Measurements from ENCODE around the gene ZBTB8B.
"Not testable (repeated sequence)": the region's sequence is repeated elsewhere in the genome, so short reads cannot be mapped to it uniquely, and the experiment has no call there.

ZBTB8B gene

GRCh38 chr1:32470991-32471694 lies 6.3 kb downstream of the ZBTB8B start:
- no peak for DNase-seq

GRCh38 chr1:32471695-32472362 lies 7.0 kb downstream of the ZBTB8B start:
- no peak for DNase-seq

GRCh38 chr1:32472966-32473365 lies 8.1 kb downstream of the ZBTB8B start:
- DNase-seq: not testable (repeated sequence)

- DNase-seq: no peak
Observed at GRCh38 chr1:32474954-32475353, 10.1 kb downstream of the ZBTB8B start.

- no peak for DNase-seq
Observed at GRCh38 chr1:32480003-32480402, 15.1 kb downstream of the ZBTB8B start.

- no peak for DNase-seq
Observed at GRCh38 chr1:32480761-32481160, 15.9 kb downstream of the ZBTB8B start.

- not testable (repeated sequence) for DNase-seq
Observed at GRCh38 chr1:32481788-32482187, 16.9 kb downstream of the ZBTB8B start.

- DNase-seq: no peak
Observed at GRCh38 chr1:32485554-32486255, 20.8 kb downstream of the ZBTB8B start.

- no peak for DNase-seq
Observed at GRCh38 chr1:32486463-32487113, 21.7 kb downstream of the ZBTB8B start.

- DNase-seq: no peak
Observed at GRCh38 chr1:32487182-32487581, 22.3 kb downstream of the ZBTB8B start.

GRCh38 chr1:32489774-32490454 lies 25.0 kb downstream of the ZBTB8B start:
- DNase-seq: no peak

GRCh38 chr1:32491386-32491785 lies 26.5 kb downstream of the ZBTB8B start:
- no peak for DNase-seq

- no peak for DNase-seq
Observed at GRCh38 chr1:32494196-32494595, 29.3 kb downstream of the ZBTB8B start.

GRCh38 chr1:32494711-32495337 lies 30.0 kb downstream of the ZBTB8B start:
- DNase-seq: no peak

GRCh38 chr1:32496127-32496526 lies 31.3 kb downstream of the ZBTB8B start:
- DNase-seq: no peak

GRCh38 chr1:32498751-32499150 lies 33.9 kb downstream of the ZBTB8B start:
- no peak for DNase-seq

GRCh38 chr1:32500387-32501209 lies 35.7 kb downstream of the ZBTB8B start:
- peak; percentile 33 to 74 for DNase-seq

- no peak for DNase-seq
Observed at GRCh38 chr1:32501865-32502264, 37.0 kb downstream of the ZBTB8B start.

- DNase-seq: no peak
Observed at GRCh38 chr1:32503153-32503552, 38.3 kb downstream of the ZBTB8B start.

- DNase-seq: no peak
Observed at GRCh38 chr1:32507021-32507420, 42.1 kb downstream of the ZBTB8B start.

GRCh38 chr1:32508761-32509160 lies 43.9 kb downstream of the ZBTB8B start:
- DNase-seq: no peak
